GM12878 (cell line): ENCODE results near the gene MAP7. TPM values are rescaled to one million over a fixed set of nuclear protein-coding genes. Genes with fewer than 3 reads are reported as not detected.

ENCODE experiments used
- ATAC-seq: fragments of 200-7000 bp; cut with Tn5 transposase; 3 replicates; pipeline ENCODE4 v1.9.1; 2020; ENCODE audit warnings: mild to moderate bottlenecking, moderate library complexity
- BruUV-seq: library from RNA; stranded (reverse); fragments of 400-500 nt; replicated peaks from 2 replicates; lab custom pipeline; 2021; lab: Mats Ljungman, UMichigan
- CTCF ChIA-PET: fragments of 300-600 bp; sonication (Branson Sonifier 250); formaldehyde crosslinking; extraction: SDS; loops from one replicate; lab custom pipeline; 2021; ENCODE audit warnings: inconsistent platforms; lab: Yijun Ruan, JAX
- POLR2A ChIA-PET: fragments of 350-600 bp; formaldehyde crosslinking; extraction: SDS; loops from one replicate; lab custom pipeline; 2021; ENCODE audit warnings: inconsistent platforms; lab: Charles Lee
- RAD21 ChIA-PET: fragments of 300-600 bp; sonication (Branson Sonifier 250); formaldehyde crosslinking; loops from one replicate; lab custom pipeline; 2023; ENCODE audit warnings: antibody characterized with exemption; ENCODE audit not compliant: unreplicated experiment; lab: Charles Lee
- SMC1A ChIA-PET: fragments of 300-600 bp; sonication (Branson Sonifier 250); formaldehyde crosslinking; loops from one replicate; lab custom pipeline; 2023; ENCODE audit not compliant: unreplicated experiment, uncharacterized antibody; lab: Charles Lee
- DNase-seq: peaks from one replicate; pipeline ENCODE4 v3.0.0-alpha.2; 2011; ENCODE audit warnings: low read depth, low spot score
- FAIRE-seq: peaks from 3 replicates; lab custom pipeline; 2011; peaks lifted over from hg19 to GRCh38; lab: Jason Lieb, UNC
- H2AFZ ChIP-seq: 2 replicates; pipeline ENCODE4 v1.6.0; 2011; ENCODE audit warnings: low read depth, low read length, control low read depth; ENCODE audit not compliant: control insufficient read depth
- H3K27ac ChIP-seq: 2 replicates; pipeline ENCODE4 v1.5.1; 2011; ENCODE audit warnings: control low read depth; ENCODE audit not compliant: control insufficient read depth, insufficient read depth
- H3K27me3 ChIP-seq, 2 experiments: replicated peaks in 1 of 2; 2 replicates each; pipeline versions ENCODE4 v1.6.0 to v1.6.1; 2011; ENCODE audit warnings: low read length in 1 of 2; ENCODE audit not compliant: control insufficient read depth in 2 of 2, insufficient read depth in 2 of 2
- H3K36me3 ChIP-seq, 2 experiments: 2 replicates each; pipeline ENCODE4 v1.5.1; 2011; ENCODE audit warnings: low read length in 1 of 2; ENCODE audit not compliant: control insufficient read depth in 2 of 2, insufficient read depth in 2 of 2
- H3K4me1 ChIP-seq: 2 replicates; pipeline ENCODE4 v1.6.1; 2011; ENCODE audit warnings: mild to moderate bottlenecking, low read length, moderate library complexity, mixed read lengths; ENCODE audit not compliant: control insufficient read depth, insufficient read depth
- H3K4me2 ChIP-seq: 2 replicates; pipeline ENCODE4 v1.6.0; 2011; ENCODE audit warnings: control low read depth; ENCODE audit not compliant: control insufficient read depth, insufficient read depth
- H3K4me3 ChIP-seq: fragments of 200-600 bp; sonication (generic); 2 replicates; pipeline ENCODE4 v1.5.1; 2016
- H3K79me2 ChIP-seq: 2 replicates; pipeline ENCODE4 v1.6.0; 2011; ENCODE audit warnings: low read length; ENCODE audit not compliant: control insufficient read depth, insufficient read depth
- H3K9ac ChIP-seq: 2 replicates; pipeline ENCODE4 v1.8.0; 2011; ENCODE audit warnings: low read length, control low read depth, mixed read lengths; ENCODE audit not compliant: control insufficient read depth, insufficient read depth
- H3K9me3 ChIP-seq: replicated peaks from 3 replicates; pipeline ENCODE4 v1.5.1; 2011; ENCODE audit warnings: mild to moderate bottlenecking, low read length; ENCODE audit not compliant: control insufficient read depth, insufficient read depth
- H4K20me1 ChIP-seq: 2 replicates; pipeline ENCODE4 v1.6.0; 2011; ENCODE audit not compliant: control insufficient read depth, insufficient read depth
- CBX5 ChIP-seq: sonication (generic); IDR thresholded peaks from 2 replicates; pipeline ENCODE4 v1.6.1; 2016; ENCODE audit warnings: low read depth, moderate library complexity, mild to moderate bottlenecking, inconsistent platforms
- E4F1 ChIP-seq: fragments of 450-650 bp; IDR thresholded peaks from 2 replicates; pipeline ENCODE4 v1.6.1; 2018; ENCODE audit warnings: borderline replicate concordance, mild to moderate bottlenecking; ENCODE audit not compliant: partially characterized antibody
- FOS ChIP-seq: IDR thresholded peaks from 3 replicates; pipeline ENCODE4 v1.6.1; 2011; ENCODE audit warnings: borderline replicate concordance; ENCODE audit not compliant: insufficient read length; ENCODE audit errors: extremely low read depth
- KLF5 ChIP-seq: fragments of 450-650 bp; IDR thresholded peaks from 2 replicates; pipeline ENCODE4 v1.6.1; 2014; ENCODE audit warnings: mild to moderate bottlenecking; ENCODE audit not compliant: partially characterized antibody
- NFXL1 ChIP-seq: fragments of 450-650 bp; IDR thresholded peaks from 2 replicates; pipeline ENCODE4 v1.6.1; 2017; ENCODE audit warnings: antibody characterized with exemption, mild to moderate bottlenecking, borderline replicate concordance
- NFYB ChIP-seq: IDR thresholded peaks from 2 replicates; pipeline ENCODE4 v1.6.1; 2011; ENCODE audit warnings: low read depth, mild to moderate bottlenecking, low read length, improper control_type of control experiment, moderate library complexity; ENCODE audit not compliant: insufficient read depth
- NRF1 ChIP-seq: conservative IDR thresholded peaks from 2 replicates; pipeline ENCODE4 v1.6.1; 2011; ENCODE audit warnings: mild to moderate bottlenecking, low read depth, low read length, improper control_type of control experiment
- PAX5 ChIP-seq: IDR thresholded peaks from 2 replicates; pipeline ENCODE4 v1.6.1; 2011; ENCODE audit warnings: low read depth, low read length, borderline replicate concordance
- POU2F2 ChIP-seq: IDR thresholded peaks from 3 replicates; pipeline ENCODE4 v1.6.1; 2011; ENCODE audit warnings: low read depth, mild to moderate bottlenecking, low read length, borderline replicate concordance
- RAD51 ChIP-seq: fragments of 450-650 bp; IDR thresholded peaks from 2 replicates; pipeline ENCODE4 v1.6.1; 2016; ENCODE audit warnings: moderate library complexity, mild to moderate bottlenecking, inconsistent platforms
- SMARCA5 ChIP-seq: fragments of 450-650 bp; IDR thresholded peaks from 2 replicates; pipeline ENCODE4 v1.6.1; 2017; ENCODE audit warnings: mild to moderate bottlenecking
- TARDBP ChIP-seq: IDR thresholded peaks from 2 replicates; pipeline ENCODE4 v1.6.1; 2016; ENCODE audit warnings: borderline replicate concordance
- TCF7 ChIP-seq: IDR thresholded peaks from 2 replicates; pipeline ENCODE4 v1.6.1; 2014; ENCODE audit warnings: antibody characterized with exemption, borderline replicate concordance
- ZNF24 ChIP-seq: fragments of 450-650 bp; IDR thresholded peaks from 2 replicates; pipeline ENCODE4 v1.6.1; 2017; ENCODE audit warnings: antibody characterized with exemption, mild to moderate bottlenecking
- WGBS: methylation state at CpG from one replicate; pipeline ENCODE4 v1.1.6; 2016; ENCODE audit warnings: low lambda C conversion rate; ENCODE audit not compliant: insufficient replicate concordance, insufficient coverage; ENCODE audit errors: missing lambda C conversion rate; 5-methylcytosine and 5-hydroxymethylcytosine counted together
- in situ Hi-C: fragments of 300-500 bp; cut with MboI; formaldehyde crosslinking; loops from 9 replicates; pipeline ENCODE4 v1.14.3; 2018; ENCODE audit warnings: mixed read lengths
- intact Hi-C: fragments of 100-400 bp; cut with micrococcal nuclease; formaldehyde crosslinking; loops from one replicate; pipeline ENCODE4 v1.14.2; 2022; ENCODE audit not compliant: unreplicated experiment
- polyA plus RNA-seq, 11 experiments: library from polyadenylated mRNA; depleted of rRNA in 4 of 11; unstranded in 6 of 11; stranded (reverse) in 5 of 11; fragments of >200 nt; fragmentation: Nextera tagmentation in 4 of 11; fragmentation: Illumina TruSeq in 1 of 11; extraction: Ambion mirVana in 4 of 11; extraction: Trizol in 1 of 11; gene quantifications; 1 replicate in 1 of 11; 2 replicates in 10 of 11; pipeline versions ENCODE4 v1.2.1 to v1.2.3, GENCODE V29; 2011 to 2016; ENCODE audit warnings: inconsistent platforms in 2 of 11, missing spikeins in 2 of 11, low read depth in 1 of 11
- total RNA-seq, 4 experiments: library from RNA; depleted of rRNA in 3 of 4; stranded (reverse); fragments of >200 nt in 3 of 4; fragmentation: Illumina TruSeq in 1 of 4; extraction: Trizol in 1 of 4; gene quantifications; 2 replicates each; pipeline versions ENCODE4 v1.2.1 to v1.2.3, GENCODE V29; 2013 to 2021
- TF ChIP-seq, protein P1 (sequence below): fragments of 450-650 bp; IDR thresholded peaks from 2 replicates; pipeline ENCODE4 v1.6.1; 2018; ENCODE audit warnings: mild to moderate bottlenecking, low read depth, moderate library complexity; ENCODE audit not compliant: partially characterized antibody
- TF ChIP-seq, protein P2 (sequence below): fragments of 450-650 bp; IDR thresholded peaks from 2 replicates; pipeline ENCODE4 v1.6.1; 2016; ENCODE audit warnings: mild to moderate bottlenecking

The MAP7 gene
- total and polyA plus RNA-seq, 10 of the 15 experiments (the other 5 are each of a cell fraction or from before 2014, with no cell fraction given), result 0.04 to 0.17 (median 0.08) TPM; not detected in 2

GRCh38 chr6:136344420-136344819 lies 205.8 kb downstream of the MAP7 start (continued):
- TF ChIP-seq NFYB, result no peak

- in situ Hi-C loops (no loop called here), intact Hi-C loops (loop anchor here (10.0 kb wide), 1 partner anchor 201 kb away; no protein-coding TSS in a partner anchor)
- no peak overlapping the region for H3K9ac ChIP-seq
- H3K9me3 ChIP-seq, result no peaks in the 10 kb centered on the region
- ATAC-seq (no peak), DNase-seq (no peak), FAIRE-seq (no peak)
- no peaks in the 10 kb centered on the region for H4K20me1 ChIP-seq
- ChIA-PET SMC1A (interaction anchor here (1.2 kb wide), 2 partner anchors 9 to 10 kb away, joined by 3 to 4 read pairs; no protein-coding TSS in a partner anchor), POLR2A (no interaction called here), RAD21 (no interaction called here), CTCF (interaction anchor here (1.1 to 2.3 kb wide), 3 partner anchors 29 to 449 kb away, joined by 3 to 11 read pairs (median 3); partner anchors contain the start of gene MAP3K5)
- no peaks in the 10 kb centered on the region for H3K27me3 ChIP-seq
- no peaks in the 10 kb centered on the region for H3K79me2 ChIP-seq
- no peak overlapping the region for H3K4me3 ChIP-seq
- no peak overlapping the region for H3K27ac ChIP-seq
- H3K36me3 ChIP-seq, result no peaks in the 10 kb centered on the region
- BruUV-seq, result no TSS peak
- H2AFZ ChIP-seq, result no peak overlapping the region
- H3K4me1 ChIP-seq, result no peaks in the 10 kb centered on the region
- H3K4me2 ChIP-seq, result no peak overlapping the region
- WGBS, result 0% methylated on average over 1 of the region's 1 CpG
- no peak for TF ChIP-seq CBX5
- TF ChIP-seq, protein P1, sequence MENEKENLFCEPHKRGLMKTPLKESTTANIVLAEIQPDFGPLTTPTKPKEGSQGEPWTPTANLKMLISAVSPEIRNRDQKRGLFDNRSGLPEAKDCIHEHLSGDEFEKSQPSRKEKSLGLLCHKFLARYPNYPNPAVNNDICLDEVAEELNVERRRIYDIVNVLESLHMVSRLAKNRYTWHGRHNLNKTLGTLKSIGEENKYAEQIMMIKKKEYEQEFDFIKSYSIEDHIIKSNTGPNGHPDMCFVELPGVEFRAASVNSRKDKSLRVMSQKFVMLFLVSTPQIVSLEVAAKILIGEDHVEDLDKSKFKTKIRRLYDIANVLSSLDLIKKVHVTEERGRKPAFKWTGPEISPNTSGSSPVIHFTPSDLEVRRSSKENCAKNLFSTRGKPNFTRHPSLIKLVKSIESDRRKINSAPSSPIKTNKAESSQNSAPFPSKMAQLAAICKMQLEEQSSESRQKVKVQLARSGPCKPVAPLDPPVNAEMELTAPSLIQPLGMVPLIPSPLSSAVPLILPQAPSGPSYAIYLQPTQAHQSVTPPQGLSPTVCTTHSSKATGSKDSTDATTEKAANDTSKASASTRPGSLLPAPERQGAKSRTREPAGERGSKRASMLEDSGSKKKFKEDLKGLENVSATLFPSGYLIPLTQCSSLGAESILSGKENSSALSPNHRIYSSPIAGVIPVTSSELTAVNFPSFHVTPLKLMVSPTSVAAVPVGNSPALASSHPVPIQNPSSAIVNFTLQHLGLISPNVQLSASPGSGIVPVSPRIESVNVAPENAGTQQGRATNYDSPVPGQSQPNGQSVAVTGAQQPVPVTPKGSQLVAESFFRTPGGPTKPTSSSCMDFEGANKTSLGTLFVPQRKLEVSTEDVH, result no peak
- no peak for TF ChIP-seq KLF5
- TF ChIP-seq E4F1, result no peak
- no peak for TF ChIP-seq TARDBP
- no peak for TF ChIP-seq PAX5
- TF ChIP-seq FOS, result no peak
- TF ChIP-seq SMARCA5, result no peak
- no peak for TF ChIP-seq TCF7
- TF ChIP-seq RAD51, result no peak
- no peak for TF ChIP-seq NFXL1
- no peak for TF ChIP-seq NRF1
- TF ChIP-seq, protein P2, sequence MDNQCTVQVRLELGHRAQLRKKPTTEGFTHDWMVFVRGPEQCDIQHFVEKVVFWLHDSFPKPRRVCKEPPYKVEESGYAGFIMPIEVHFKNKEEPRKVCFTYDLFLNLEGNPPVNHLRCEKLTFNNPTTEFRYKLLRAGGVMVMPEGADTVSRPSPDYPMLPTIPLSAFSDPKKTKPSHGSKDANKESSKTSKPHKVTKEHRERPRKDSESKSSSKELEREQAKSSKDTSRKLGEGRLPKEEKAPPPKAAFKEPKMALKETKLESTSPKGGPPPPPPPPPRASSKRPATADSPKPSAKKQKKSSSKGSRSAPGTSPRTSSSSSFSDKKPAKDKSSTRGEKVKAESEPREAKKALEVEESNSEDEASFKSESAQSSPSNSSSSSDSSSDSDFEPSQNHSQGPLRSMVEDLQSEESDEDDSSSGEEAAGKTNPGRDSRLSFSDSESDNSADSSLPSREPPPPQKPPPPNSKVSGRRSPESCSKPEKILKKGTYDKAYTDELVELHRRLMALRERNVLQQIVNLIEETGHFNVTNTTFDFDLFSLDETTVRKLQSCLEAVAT, result no peak
- TF ChIP-seq ZNF24, result no peak
- no peak for TF ChIP-seq POU2F2
These were observed 206.5 kb downstream of the MAP7 start for GRCh38 chr6:136343700-136344099.
